Kidney epithelial cell (primary cell): ENCODE results near the gene GLB1L3. TPM values are rescaled to one million over a fixed set of nuclear protein-coding genes. Genes with fewer than 3 reads are reported as not detected.

Experiments
- DNase-seq: peaks from one replicate; pipeline ENCODE4 v3.0.0-alpha.2; 2010; ENCODE audit warnings: low read depth
- H3K27me3 ChIP-seq: 2 replicates; pipeline ENCODE4 v1.6.0; 2011; ENCODE audit warnings: low read length; ENCODE audit not compliant: control insufficient read depth, insufficient read depth
- H3K36me3 ChIP-seq: 2 replicates; pipeline ENCODE4 v1.5.1; 2011; ENCODE audit warnings: low read length; ENCODE audit not compliant: control insufficient read depth, insufficient read depth
- H3K4me3 ChIP-seq: 2 replicates; pipeline ENCODE4 v1.5.1; 2011; ENCODE audit warnings: low read depth, mild to moderate bottlenecking, control low read depth, low read length
- total RNA-seq: library from RNA; depleted of rRNA; stranded (reverse); fragments of >200 nt; gene quantifications from 2 replicates; pipeline ENCODE4 v1.2.3, GENCODE V29; 2015
- TF ChIP-seq, protein P1 (sequence below): IDR thresholded peaks from 2 replicates; pipeline ENCODE4 v1.5.1; 2011; ENCODE audit warnings: mild to moderate bottlenecking, moderate library complexity, low read length, control low read depth, inconsistent platforms; ENCODE audit not compliant: insufficient read depth, poor library complexity, severe bottlenecking

The GLB1L3 gene
- total RNA-seq, 1 donor from 2014 or later = 0.75 TPM

DNA sequence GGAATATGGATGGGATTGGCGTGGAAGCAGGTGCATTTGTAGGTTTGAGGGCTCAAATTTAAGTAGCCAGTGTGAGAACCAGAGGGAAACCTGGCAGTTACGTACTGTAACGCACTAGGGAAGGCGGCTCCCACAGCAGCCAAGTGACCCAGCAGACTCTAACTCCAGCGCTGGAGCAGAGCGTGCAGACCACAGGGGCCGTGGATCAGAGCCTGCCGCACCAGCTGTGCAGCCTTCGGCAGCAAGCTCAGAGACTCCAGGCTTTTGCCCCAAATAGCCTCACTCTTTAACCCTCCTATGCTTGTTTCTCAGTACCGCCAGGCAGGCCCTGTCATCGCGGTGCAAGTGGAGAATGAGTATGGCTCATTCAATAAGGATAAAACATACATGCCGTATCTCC lies 12.3 kb downstream of the GLB1L3 start:
- DNase-seq = no peak
- no peaks in the 10 kb centered on the region for H3K27me3 ChIP-seq
- H3K4me3 ChIP-seq = no peak overlapping the region
- no peaks in the 10 kb centered on the region for H3K36me3 ChIP-seq
- TF ChIP-seq, protein P1, sequence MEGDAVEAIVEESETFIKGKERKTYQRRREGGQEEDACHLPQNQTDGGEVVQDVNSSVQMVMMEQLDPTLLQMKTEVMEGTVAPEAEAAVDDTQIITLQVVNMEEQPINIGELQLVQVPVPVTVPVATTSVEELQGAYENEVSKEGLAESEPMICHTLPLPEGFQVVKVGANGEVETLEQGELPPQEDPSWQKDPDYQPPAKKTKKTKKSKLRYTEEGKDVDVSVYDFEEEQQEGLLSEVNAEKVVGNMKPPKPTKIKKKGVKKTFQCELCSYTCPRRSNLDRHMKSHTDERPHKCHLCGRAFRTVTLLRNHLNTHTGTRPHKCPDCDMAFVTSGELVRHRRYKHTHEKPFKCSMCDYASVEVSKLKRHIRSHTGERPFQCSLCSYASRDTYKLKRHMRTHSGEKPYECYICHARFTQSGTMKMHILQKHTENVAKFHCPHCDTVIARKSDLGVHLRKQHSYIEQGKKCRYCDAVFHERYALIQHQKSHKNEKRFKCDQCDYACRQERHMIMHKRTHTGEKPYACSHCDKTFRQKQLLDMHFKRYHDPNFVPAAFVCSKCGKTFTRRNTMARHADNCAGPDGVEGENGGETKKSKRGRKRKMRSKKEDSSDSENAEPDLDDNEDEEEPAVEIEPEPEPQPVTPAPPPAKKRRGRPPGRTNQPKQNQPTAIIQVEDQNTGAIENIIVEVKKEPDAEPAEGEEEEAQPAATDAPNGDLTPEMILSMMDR = no peak

DNA sequence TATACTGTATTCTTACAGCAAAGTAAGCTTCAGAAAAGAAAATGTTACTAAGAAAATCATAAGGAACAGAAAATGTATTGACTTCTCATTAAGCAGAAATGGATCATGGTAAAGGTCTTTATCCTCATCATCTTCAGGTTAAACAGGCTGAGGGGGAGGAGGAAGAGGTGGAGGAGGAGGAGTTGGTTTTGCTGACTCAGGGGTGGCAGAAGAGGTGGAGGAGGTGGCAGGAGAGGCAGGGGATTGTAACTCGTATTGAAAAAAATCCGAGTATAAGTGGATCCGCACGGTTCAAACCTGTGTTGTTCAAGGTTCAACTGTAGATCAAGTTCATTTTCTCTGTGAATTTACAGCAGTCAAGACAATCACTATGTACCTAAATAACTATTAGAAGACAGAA lies 13.0 kb downstream of the GLB1L3 start:
- TF ChIP-seq, protein P1 = no peak
- DNase-seq = no peak
- no peak overlapping the region for H3K4me3 ChIP-seq
- no peaks in the 10 kb centered on the region for H3K27me3 ChIP-seq
- no peaks in the 10 kb centered on the region for H3K36me3 ChIP-seq

- TF ChIP-seq, protein P1 = no peak
- H3K36me3 ChIP-seq = no peaks in the 10 kb centered on the region
- no peak overlapping the region for H3K4me3 ChIP-seq
- no peaks in the 10 kb centered on the region for H3K27me3 ChIP-seq
- no peak for DNase-seq
Observed at GRCh38 chr11:134289789-134290188, 13.6 kb downstream of the GLB1L3 start.

- TF ChIP-seq, protein P1 = no peak
- DNase-seq = no peak
- Histone ChIP-seq H3K36me3 (no peaks in the 10 kb centered on the region), H3K4me3 (no peak overlapping the region), H3K27me3 (no peaks in the 10 kb centered on the region)
Observed at GRCh38 chr11:134290646-134291045, 14.5 kb downstream of the GLB1L3 start.

GRCh38 chr11:134291196-134291595 lies 15.0 kb downstream of the GLB1L3 start:
- no peak overlapping the region for H3K4me3 ChIP-seq
- no peaks in the 10 kb centered on the region for H3K36me3 ChIP-seq
- DNase-seq = no peak
- TF ChIP-seq, protein P1 = no peak
- no peaks in the 10 kb centered on the region for H3K27me3 ChIP-seq

GRCh38 chr11:134292661-134293060 lies 16.5 kb downstream of the GLB1L3 start:
- H3K27me3 ChIP-seq = no peaks in the 10 kb centered on the region
- TF ChIP-seq, protein P1 = no peak
- no peak overlapping the region for H3K4me3 ChIP-seq
- no peaks in the 10 kb centered on the region for H3K36me3 ChIP-seq
- DNase-seq = no peak
